Upper lobe of right lung (tissue), 1 donor: ENCODE results near the gene KDELR3. TPM values are rescaled to one million over a fixed set of nuclear protein-coding genes. Genes with fewer than 3 reads are reported as not detected.
A peak's percentile ranks its signal among the peaks of the same experiment; 100 is the strongest.

Source experiments
- ATAC-seq: fragments of 200-7000 bp; cut with Tn5 transposase; one replicate; pipeline ENCODE4 v1.9.1; 2020; ENCODE audit warnings: mild to moderate bottlenecking, moderate library complexity
- DNase-seq: peaks from one replicate; pipeline ENCODE4 v3.0.0-alpha.2; 2020
- H3K27ac ChIP-seq: fragments of 200-600 bp; one replicate; pipeline ENCODE4 v1.8.0; 2022
- H3K27me3 ChIP-seq: fragments of 200-600 bp; one replicate; pipeline ENCODE4 v1.8.0; 2022; ENCODE audit warnings: mild to moderate bottlenecking
- H3K36me3 ChIP-seq: fragments of 200-600 bp; one replicate; pipeline ENCODE4 v1.8.0; 2022
- H3K4me1 ChIP-seq: fragments of 200-600 bp; one replicate; pipeline ENCODE4 v1.8.0; 2022
- H3K4me3 ChIP-seq: fragments of 200-600 bp; one replicate; pipeline ENCODE4 v1.8.0; 2022; ENCODE audit warnings: mild to moderate bottlenecking
- H3K9me3 ChIP-seq: fragments of 200-600 bp; one replicate; pipeline ENCODE4 v1.8.0; 2022
- CTCF ChIP-seq: fragments of 200-600 bp; IDR thresholded peaks from one replicate; pipeline ENCODE4 v1.8.0; 2022; ENCODE audit warnings: antibody characterized with exemption
- intact Hi-C: fragments of 100-400 bp; cut with DNase I; formaldehyde crosslinking; loops from one replicate; pipeline ENCODE4 v1.11.0; 2022
- total RNA-seq: library from RNA; stranded (reverse); fragmentation: NEBNext Ultra II Directional; extraction: Animal tissue kit (Norgen Biotek cat#: 25700); gene quantifications from one replicate; pipeline ENCODE4 v1.2.1, GENCODE V29; 2021
- donor health status: DM: no; HTN: yes; CAD: no; lungs with severe emphysema.

KDELR3 gene
- total RNA-seq, 1 donor from 2014 or later: 5.9 TPM

- peaks cover 3% of the 10 kb centered on the region for H3K4me1 ChIP-seq
- H3K9me3 ChIP-seq: no peaks in the 10 kb centered on the region
- ATAC-seq (no peak), DNase-seq (no peak)
- no peak overlapping the region for H3K27ac ChIP-seq
- intact Hi-C loops: no loop called here
- H3K4me3 ChIP-seq: no peak overlapping the region
- no peaks in the 10 kb centered on the region for H3K27me3 ChIP-seq
- no peak for TF ChIP-seq CTCF
- H3K36me3 ChIP-seq: no peaks in the 10 kb centered on the region
Observed at GRCh38 chr22:38510416-38510970, 42.6 kb downstream of the KDELR3 start.

- peak; percentile 43 for ATAC-seq
- no peak overlapping the region for H3K4me3 ChIP-seq
- TF ChIP-seq CTCF: no peak
- H3K27ac ChIP-seq: no peak overlapping the region
- H3K9me3 ChIP-seq: no peaks in the 10 kb centered on the region
- intact Hi-C loops: no loop called here
- H3K27me3 ChIP-seq: no peaks in the 10 kb centered on the region
- no peak for DNase-seq
- H3K4me1 ChIP-seq: no peaks in the 10 kb centered on the region
- no peaks in the 10 kb centered on the region for H3K36me3 ChIP-seq
Observed at GRCh38 chr22:38513063-38513462, 45.2 kb downstream of the KDELR3 start.

- Histone ChIP-seq H3K9me3 (no peaks in the 10 kb centered on the region), H3K4me1 (no peaks in the 10 kb centered on the region), H3K27ac (no peak overlapping the region), H3K27me3 (no peaks in the 10 kb centered on the region), H3K36me3 (no peaks in the 10 kb centered on the region), H3K4me3 (no peak overlapping the region)
- no peak for ATAC-seq
- no peak for TF ChIP-seq CTCF
- intact Hi-C loops: no loop called here
- no peak for DNase-seq
Observed at GRCh38 chr22:38518620-38519019, 50.7 kb downstream of the KDELR3 start.

- Histone ChIP-seq H3K27ac (no peak overlapping the region), H3K4me3 (no peak overlapping the region), H3K9me3 (no peaks in the 10 kb centered on the region), H3K36me3 (no peaks in the 10 kb centered on the region), H3K4me1 (no peaks in the 10 kb centered on the region), H3K27me3 (no peaks in the 10 kb centered on the region)
- ATAC-seq (no peak), DNase-seq (no peak)
- intact Hi-C loops: no loop called here
- TF ChIP-seq CTCF: no peak
Observed at GRCh38 chr22:38519453-38520250, 51.8 kb downstream of the KDELR3 start.

- no peak for ATAC-seq
- H3K27ac ChIP-seq: no peak overlapping the region
- intact Hi-C loops: no loop called here
- TF ChIP-seq CTCF: no peak
- peaks cover 5% of the 10 kb centered on the region for H3K27me3 ChIP-seq
- no peaks in the 10 kb centered on the region for H3K9me3 ChIP-seq
- no peak overlapping the region for H3K4me3 ChIP-seq
- no peaks in the 10 kb centered on the region for H3K36me3 ChIP-seq
- no peak for DNase-seq
- no peaks in the 10 kb centered on the region for H3K4me1 ChIP-seq
Observed at GRCh38 chr22:38523029-38523428, 55.1 kb downstream of the KDELR3 start.
